IPS-NIHi7 (cell line): ENCODE measurements around the gene HOXD1.

Experiments
- DNase-seq: peaks from one replicate; pipeline ENCODE4 v3.0.0; 2012; ENCODE audit warnings: mixed read lengths; ENCODE audit errors: extremely low spot score

The HOXD1 gene

DNA sequence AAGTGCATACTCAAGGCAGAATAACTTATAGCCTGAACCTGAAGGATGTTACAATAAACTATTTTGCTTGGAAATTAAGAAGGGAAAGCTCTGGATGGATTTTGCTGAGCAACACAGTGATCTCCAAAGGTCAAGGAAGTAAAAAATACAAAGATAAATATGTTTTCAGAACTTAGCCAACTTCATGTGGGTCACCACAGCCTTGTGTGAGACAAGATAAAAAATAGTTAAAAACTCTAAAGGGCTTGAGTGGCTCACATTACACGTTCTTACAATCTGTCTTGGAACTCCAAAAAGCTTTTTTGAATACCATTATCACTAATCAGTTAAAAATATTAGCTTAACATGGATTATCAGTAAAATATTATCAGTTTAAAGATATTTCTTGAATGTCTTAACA, 51.8 kb downstream of the HOXD1 start:
- no peak for DNase-seq
